ENCODE results near the gene DDX59.
"Not testable (repeated sequence)": the region's sequence is repeated elsewhere in the genome, so short reads cannot be mapped to it uniquely, and the experiment has no call there.

DNA sequence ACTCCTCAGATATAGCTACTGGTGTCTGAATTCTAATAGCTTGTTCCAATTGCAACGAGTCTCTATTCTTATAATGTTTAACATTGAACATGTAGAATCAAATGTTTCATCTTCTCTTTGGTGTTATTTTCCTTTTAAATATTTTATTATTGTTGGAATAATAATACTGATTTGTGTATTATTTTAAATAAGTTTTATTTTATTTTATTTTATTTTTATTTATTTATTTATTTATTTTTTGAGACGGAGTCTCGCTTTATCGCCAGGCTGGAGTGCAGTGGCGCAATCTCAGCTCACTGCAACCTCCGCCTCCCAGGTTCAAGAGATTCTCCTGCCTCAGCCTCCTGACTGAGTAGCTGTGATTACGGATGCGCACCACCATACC, 39.2 kb downstream of the DDX59 start:
- TF ChIP-seq GABPA (IDR thresholded peaks at IDR 0.05; ENCODE audit: low read depth); JUNB (IDR thresholded peaks at IDR 0.05); NR2C2 (IDR thresholded peaks at IDR 0.05; ENCODE audit: borderline replicate concordance, control insufficient read depth, insufficient read length, low read depth); FOXK2 (IDR thresholded peaks at IDR 0.05); HDAC6 (IDR thresholded peaks at IDR 0.05; ENCODE audit: unreplicated experiment); RELA (IDR thresholded peaks at IDR 0.05; ENCODE audit: borderline replicate concordance, partially characterized antibody); ZNF274 (IDR thresholded peaks at IDR 0.05; ENCODE audit: insufficient read depth, insufficient read length); POLR2A (IDR thresholded peaks at IDR 0.05; ENCODE audit: low read depth, low read length); SUPT20H (IDR thresholded peaks at IDR 0.05; ENCODE audit: borderline replicate concordance, control insufficient read depth, low read depth, low read length): not testable (repeated sequence)
- TF ChIP-seq, protein P1, sequence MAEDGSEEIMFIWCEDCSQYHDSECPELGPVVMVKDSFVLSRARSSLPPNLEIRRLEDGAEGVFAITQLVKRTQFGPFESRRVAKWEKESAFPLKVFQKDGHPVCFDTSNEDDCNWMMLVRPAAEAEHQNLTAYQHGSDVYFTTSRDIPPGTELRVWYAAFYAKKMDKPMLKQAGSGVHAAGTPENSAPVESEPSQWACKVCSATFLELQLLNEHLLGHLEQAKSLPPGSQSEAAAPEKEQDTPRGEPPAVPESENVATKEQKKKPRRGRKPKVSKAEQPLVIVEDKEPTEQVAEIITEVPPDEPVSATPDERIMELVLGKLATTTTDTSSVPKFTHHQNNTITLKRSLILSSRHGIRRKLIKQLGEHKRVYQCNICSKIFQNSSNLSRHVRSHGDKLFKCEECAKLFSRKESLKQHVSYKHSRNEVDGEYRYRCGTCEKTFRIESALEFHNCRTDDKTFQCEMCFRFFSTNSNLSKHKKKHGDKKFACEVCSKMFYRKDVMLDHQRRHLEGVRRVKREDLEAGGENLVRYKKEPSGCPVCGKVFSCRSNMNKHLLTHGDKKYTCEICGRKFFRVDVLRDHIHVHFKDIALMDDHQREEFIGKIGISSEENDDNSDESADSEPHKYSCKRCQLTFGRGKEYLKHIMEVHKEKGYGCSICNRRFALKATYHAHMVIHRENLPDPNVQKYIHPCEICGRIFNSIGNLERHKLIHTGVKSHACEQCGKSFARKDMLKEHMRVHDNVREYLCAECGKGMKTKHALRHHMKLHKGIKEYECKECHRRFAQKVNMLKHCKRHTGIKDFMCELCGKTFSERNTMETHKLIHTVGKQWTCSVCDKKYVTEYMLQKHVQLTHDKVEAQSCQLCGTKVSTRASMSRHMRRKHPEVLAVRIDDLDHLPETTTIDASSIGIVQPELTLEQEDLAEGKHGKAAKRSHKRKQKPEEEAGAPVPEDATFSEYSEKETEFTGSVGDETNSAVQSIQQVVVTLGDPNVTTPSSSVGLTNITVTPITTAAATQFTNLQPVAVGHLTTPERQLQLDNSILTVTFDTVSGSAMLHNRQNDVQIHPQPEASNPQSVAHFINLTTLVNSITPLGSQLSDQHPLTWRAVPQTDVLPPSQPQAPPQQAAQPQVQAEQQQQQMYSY (CRISPR knock-in tag; IDR thresholded peaks at IDR 0.05): not testable (repeated sequence)
- TF ChIP-seq, protein P2, sequence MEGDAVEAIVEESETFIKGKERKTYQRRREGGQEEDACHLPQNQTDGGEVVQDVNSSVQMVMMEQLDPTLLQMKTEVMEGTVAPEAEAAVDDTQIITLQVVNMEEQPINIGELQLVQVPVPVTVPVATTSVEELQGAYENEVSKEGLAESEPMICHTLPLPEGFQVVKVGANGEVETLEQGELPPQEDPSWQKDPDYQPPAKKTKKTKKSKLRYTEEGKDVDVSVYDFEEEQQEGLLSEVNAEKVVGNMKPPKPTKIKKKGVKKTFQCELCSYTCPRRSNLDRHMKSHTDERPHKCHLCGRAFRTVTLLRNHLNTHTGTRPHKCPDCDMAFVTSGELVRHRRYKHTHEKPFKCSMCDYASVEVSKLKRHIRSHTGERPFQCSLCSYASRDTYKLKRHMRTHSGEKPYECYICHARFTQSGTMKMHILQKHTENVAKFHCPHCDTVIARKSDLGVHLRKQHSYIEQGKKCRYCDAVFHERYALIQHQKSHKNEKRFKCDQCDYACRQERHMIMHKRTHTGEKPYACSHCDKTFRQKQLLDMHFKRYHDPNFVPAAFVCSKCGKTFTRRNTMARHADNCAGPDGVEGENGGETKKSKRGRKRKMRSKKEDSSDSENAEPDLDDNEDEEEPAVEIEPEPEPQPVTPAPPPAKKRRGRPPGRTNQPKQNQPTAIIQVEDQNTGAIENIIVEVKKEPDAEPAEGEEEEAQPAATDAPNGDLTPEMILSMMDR (IDR thresholded peaks at IDR 0.05 in 2 of 3, conservative IDR thresholded peaks at IDR 0.05 in 1 of 3; ENCODE audit: control insufficient read depth in 2 of 3, extremely low read depth in 1 of 3, insufficient read depth in 1 of 3, low read depth in 3 of 3, low read length in 3 of 3): not testable (repeated sequence)

All from GM12878 (cell line).